Activated naive CD4-positive, alpha-beta T cell treated with anti-CD3 and anti-CD28 coated beads, Interleukin-2, amount 50 U/mL, for 24 hours (primary cell): ENCODE results near the gene SLC12A4.
"Not testable (repeated sequence)": the region's sequence is repeated elsewhere in the genome, so short reads cannot be mapped to it uniquely, and the experiment has no call there.

ENCODE experiments used
- H3K27ac Mint-ChIP-seq: one replicate; pipeline ENCODE4 v1.8.0; 2021; ENCODE audit warnings: mild to moderate bottlenecking, mixed read lengths
- H3K27me3 Mint-ChIP-seq: one replicate; pipeline ENCODE4 v1.8.0; 2021; ENCODE audit warnings: mixed read lengths
- H3K36me3 Mint-ChIP-seq: one replicate; pipeline ENCODE4 v1.8.0; 2021; ENCODE audit warnings: mixed read lengths
- H3K4me1 Mint-ChIP-seq: one replicate; pipeline ENCODE4 v1.8.0; 2021; ENCODE audit warnings: mixed read lengths
- H3K4me3 Mint-ChIP-seq: one replicate; pipeline ENCODE4 v1.8.0; 2021; ENCODE audit warnings: mild to moderate bottlenecking, mixed read lengths
- H3K9me3 Mint-ChIP-seq: one replicate; pipeline ENCODE4 v1.8.0; 2021; ENCODE audit warnings: mixed read lengths

The SLC12A4 gene

GRCh38 chr16:67941469-67942199, 26.8 kb downstream of the SLC12A4 start:
- no peaks in the 10 kb centered on the region for H3K36me3 Mint-ChIP-seq
- no peak overlapping the region for H3K4me3 Mint-ChIP-seq
- H3K27me3 Mint-ChIP-seq = no peaks in the 10 kb centered on the region
- no peaks in the 10 kb centered on the region for H3K9me3 Mint-ChIP-seq
- H3K27ac Mint-ChIP-seq = no peak overlapping the region
- H3K4me1 Mint-ChIP-seq = peaks cover 38% of the 10 kb centered on the region

GRCh38 chr16:67940446-67941089, 27.9 kb downstream of the SLC12A4 start:
- H3K9me3 Mint-ChIP-seq = no peaks in the 10 kb centered on the region
- H3K27me3 Mint-ChIP-seq = no peaks in the 10 kb centered on the region
- H3K4me1 Mint-ChIP-seq = peaks cover 40% of the 10 kb centered on the region
- H3K4me3 Mint-ChIP-seq = no peak overlapping the region
- H3K27ac Mint-ChIP-seq = peak overlapping the region; percentile 84
- H3K36me3 Mint-ChIP-seq = peaks cover 3% of the 10 kb centered on the region

GRCh38 chr16:67939507-67940445, 28.7 kb downstream of the SLC12A4 start:
- peaks cover 3% of the 10 kb centered on the region for H3K36me3 Mint-ChIP-seq
- H3K9me3 Mint-ChIP-seq = no peaks in the 10 kb centered on the region
- H3K27ac Mint-ChIP-seq = peak overlapping the region; percentile 84
- peak overlapping the region; percentile 31 for H3K4me3 Mint-ChIP-seq
- peaks cover 48% of the 10 kb centered on the region for H3K4me1 Mint-ChIP-seq
- no peaks in the 10 kb centered on the region for H3K27me3 Mint-ChIP-seq

- H3K4me1 Mint-ChIP-seq = peaks cover 56% of the 10 kb centered on the region
- peak overlapping the region; percentile 100 for H3K4me3 Mint-ChIP-seq
- H3K9me3 Mint-ChIP-seq, H3K36me3 Mint-ChIP-seq, H3K27me3 Mint-ChIP-seq, H3K27ac Mint-ChIP-seq: not testable (repeated sequence)
These were observed 30.7 kb downstream of the SLC12A4 start for GRCh38 chr16:67937713-67938112.

- Mint-ChIP-seq H3K4me1 (peaks cover 53% of the 10 kb centered on the region), H3K4me3 (peak overlapping the region; percentile 100), H3K9me3 (no peaks in the 10 kb centered on the region), H3K36me3 (peaks cover 7% of the 10 kb centered on the region), H3K27me3 (no peaks in the 10 kb centered on the region), H3K27ac (peak overlapping the region; percentile 99)
These were observed 31.4 kb downstream of the SLC12A4 start for GRCh38 chr16:67936880-67937605.

- Mint-ChIP-seq H3K4me1 (peaks cover 46% of the 10 kb centered on the region), H3K36me3 (peaks cover 7% of the 10 kb centered on the region), H3K4me3 (peak within 1 kb of the TSS; percentile 100), H3K27me3 (no peaks in the 10 kb centered on the region), H3K27ac (peak within 1 kb of the TSS; percentile 99), H3K9me3 (no peaks in the 10 kb centered on the region)
These were observed 32.1 kb downstream of the SLC12A4 start, which contains the start of gene PSMB10 for GRCh38 chr16:67936124-67936879. PSMB10 (minus strand) TSS chr16:67936850; CDS start chr16:67936749, 101 bp downstream.

GRCh38 chr16:67935402-67936123, 32.9 kb downstream of the SLC12A4 start:
- peak overlapping the region; percentile 100 for H3K4me3 Mint-ChIP-seq
- H3K27me3 Mint-ChIP-seq = no peaks in the 10 kb centered on the region
- no peaks in the 10 kb centered on the region for H3K9me3 Mint-ChIP-seq
- H3K36me3 Mint-ChIP-seq = peaks cover 7% of the 10 kb centered on the region
- peaks cover 45% of the 10 kb centered on the region for H3K4me1 Mint-ChIP-seq
- H3K27ac Mint-ChIP-seq = peak overlapping the region; percentile 99

GRCh38 chr16:67935101-67935401, 33.4 kb downstream of the SLC12A4 start:
- H3K27me3 Mint-ChIP-seq = no peaks in the 10 kb centered on the region
- H3K4me1 Mint-ChIP-seq = peaks cover 40% of the 10 kb centered on the region
- H3K36me3 Mint-ChIP-seq = peaks cover 7% of the 10 kb centered on the region

GRCh38 chr16:67934306-67935100, 33.9 kb downstream of the SLC12A4 start:
- Mint-ChIP-seq H3K36me3 (peaks cover 7% of the 10 kb centered on the region), H3K27me3 (no peaks in the 10 kb centered on the region), H3K27ac (peak overlapping the region; percentile 99), H3K9me3 (no peaks in the 10 kb centered on the region), H3K4me3 (peak overlapping the region; percentile 100), H3K4me1 (peaks cover 34% of the 10 kb centered on the region)

More at GRCh38 chr16:67935101-67935401, 33.4 kb downstream of the SLC12A4 start:
- peak overlapping the region; percentile 99 for H3K27ac Mint-ChIP-seq
- H3K9me3 Mint-ChIP-seq = no peaks in the 10 kb centered on the region
- peak overlapping the region; percentile 100 for H3K4me3 Mint-ChIP-seq

GRCh38 chr16:67933805-67934204, 34.6 kb downstream of the SLC12A4 start:
- Mint-ChIP-seq H3K27me3 (no peaks in the 10 kb centered on the region), H3K27ac (peak overlapping the region; percentile 30), H3K36me3 (peaks cover 7% of the 10 kb centered on the region), H3K4me3 (peak overlapping the region; percentile 44), H3K4me1 (peaks cover 28% of the 10 kb centered on the region), H3K9me3 (no peaks in the 10 kb centered on the region)

- Mint-ChIP-seq H3K4me1 (peaks cover 35% of the 10 kb centered on the region), H3K4me3 (no peak overlapping the region), H3K36me3 (peaks cover 7% of the 10 kb centered on the region), H3K27me3 (no peaks in the 10 kb centered on the region), H3K27ac (no peak overlapping the region), H3K9me3 (no peaks in the 10 kb centered on the region)
These were observed 36.0 kb downstream of the SLC12A4 start for GRCh38 chr16:67932462-67932840.

GRCh38 chr16:67931712-67932461, 36.5 kb downstream of the SLC12A4 start, which contains the start of gene CTRL:
CTRL (minus strand) TSS chr16:67931862; CDS start chr16:67931852, 10 bp downstream.
- H3K27me3 Mint-ChIP-seq = no peaks in the 10 kb centered on the region
- peaks cover 30% of the 10 kb centered on the region for H3K4me1 Mint-ChIP-seq
- H3K4me3 Mint-ChIP-seq = no peak within 1 kb of the TSS
- peaks cover 7% of the 10 kb centered on the region for H3K36me3 Mint-ChIP-seq
- H3K9me3 Mint-ChIP-seq = no peaks in the 10 kb centered on the region
- H3K27ac Mint-ChIP-seq = peak within 1 kb of the TSS; percentile 17
